Stimulated activated CD4-positive, alpha-beta T cell treated with anti-CD3 and anti-CD28 coated beads, Interleukin-1b, Interleukin-23, amount 100 ng/mL, for 48 hours (primary cell): ENCODE results near the gene NOL4L.
A peak's percentile ranks its signal among the peaks of the same experiment; 100 is the strongest.

Source experiments
- DNase-seq: peaks from one replicate; pipeline ENCODE4 v3.0.0-alpha.2; 2020

The NOL4L gene

GRCh38 chr20:32537657-32538525, 47.2 kb downstream of the NOL4L start:
- no peak for DNase-seq

- peak; percentile 43 for DNase-seq
These were observed 48.1 kb downstream of the NOL4L start for GRCh38 chr20:32536851-32537656.

- peak; percentile 64 for DNase-seq
These were observed 48.9 kb downstream of the NOL4L start for GRCh38 chr20:32535953-32536823.

GRCh38 chr20:32535316-32535952, 49.7 kb downstream of the NOL4L start:
- DNase-seq = no peak

- peak; percentile 49 for DNase-seq
These were observed 50.4 kb downstream of the NOL4L start for GRCh38 chr20:32534661-32535240.

GRCh38 chr20:32533732-32534131, 51.4 kb downstream of the NOL4L start:
- no peak for DNase-seq

GRCh38 chr20:32532246-32532645, 52.9 kb downstream of the NOL4L start:
- no peak for DNase-seq

- DNase-seq = no peak
These were observed 56.0 kb downstream of the NOL4L start for GRCh38 chr20:32528905-32529670.

GRCh38 chr20:32528171-32528891, 56.8 kb downstream of the NOL4L start:
- no peak for DNase-seq

- DNase-seq = no peak
These were observed 57.6 kb downstream of the NOL4L start for GRCh38 chr20:32527447-32528055.

- DNase-seq = no peak
These were observed 58.1 kb downstream of the NOL4L start for GRCh38 chr20:32527052-32527446.

- DNase-seq = no peak
These were observed 58.6 kb downstream of the NOL4L start for GRCh38 chr20:32526541-32526940.

- no peak for DNase-seq
These were observed 59.0 kb downstream of the NOL4L start for GRCh38 chr20:32526125-32526524.

- no peak for DNase-seq
These were observed 60.2 kb downstream of the NOL4L start for GRCh38 chr20:32524829-32525501.

- no peak for DNase-seq
These were observed 61.4 kb downstream of the NOL4L start for GRCh38 chr20:32523613-32524213.

- no peak for DNase-seq
These were observed 62.1 kb downstream of the NOL4L start for GRCh38 chr20:32522776-32523612.

- DNase-seq = no peak
These were observed 62.7 kb downstream of the NOL4L start for GRCh38 chr20:32522526-32522775.

GRCh38 chr20:32521780-32522525, 63.2 kb downstream of the NOL4L start:
- DNase-seq = peak; percentile 56
